ENCODE data around the gene TAOK1. TPM values are rescaled to one million over a fixed set of nuclear protein-coding genes. Genes with fewer than 3 reads are reported as not detected.
A peak's percentile ranks its signal among the peaks of the same experiment; 100 is the strongest.

TAOK1 gene
- total and polyA plus RNA-seq, 2 experiments from 2014 or later = 5.8 to 43.1 TPM

DNA sequence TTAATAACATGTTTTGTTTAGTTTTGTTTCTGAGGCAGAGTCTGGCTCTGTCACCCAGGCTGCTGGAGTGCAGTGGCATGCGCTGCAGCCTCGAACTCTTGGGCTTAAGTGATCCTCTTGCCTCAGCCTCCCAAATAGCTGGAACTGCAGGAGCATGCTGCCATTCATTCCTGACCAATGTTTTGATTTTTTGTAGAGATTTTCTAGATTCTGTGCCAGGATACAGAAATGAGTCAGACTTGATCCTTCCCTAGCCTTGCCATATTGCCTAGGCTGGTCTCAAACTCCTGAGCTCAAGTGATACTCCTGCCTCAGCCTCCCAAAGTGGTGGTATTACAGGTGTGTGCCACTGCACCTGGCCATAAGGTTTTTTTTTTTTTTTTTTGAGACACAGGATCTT, 17.7 kb downstream of the TAOK1 start:
- H3K36me3 ChIP-seq = peaks cover 3% of the 10 kb centered on the region
- DNase-seq (ENCODE audit: low read depth in 1 of 2, low spot score in 1 of 2) = no peak
- no peak for TF ChIP-seq CTCF (IDR thresholded peaks at IDR 0.05; ENCODE audit: low read depth, low read length)
- H3K9me3 ChIP-seq (ENCODE audit: low read depth) = no peaks in the 10 kb centered on the region
- no peaks in the 10 kb centered on the region for H3K27me3 ChIP-seq
- H3K4me3 ChIP-seq = no peak overlapping the region
- H3K4me1 ChIP-seq (ENCODE audit: low read depth) = no peaks in the 10 kb centered on the region
- H3K27ac ChIP-seq = no peak overlapping the region

- H3K27me3 ChIP-seq = no peaks in the 10 kb centered on the region
- DNase-seq (ENCODE audit: low read depth in 1 of 2, low spot score in 1 of 2) = no peak
- H3K4me1 ChIP-seq (ENCODE audit: low read depth) = no peaks in the 10 kb centered on the region
- TF ChIP-seq CTCF (IDR thresholded peaks at IDR 0.05; ENCODE audit: low read depth, low read length) = no peak
- no peaks in the 10 kb centered on the region for H3K36me3 ChIP-seq
- H3K27ac ChIP-seq = no peak overlapping the region
- no peak overlapping the region for H3K4me3 ChIP-seq
- no peaks in the 10 kb centered on the region for H3K9me3 ChIP-seq (ENCODE audit: low read depth)
These were observed 19.8 kb downstream of the TAOK1 start for GRCh38 chr17:29409963-29410362.

GRCh38 chr17:29412780-29413565, 22.8 kb downstream of the TAOK1 start:
- Histone ChIP-seq H3K27me3 (no peaks in the 10 kb centered on the region), H3K27ac (peak overlapping the region; percentile 60), H3K9me3 (ENCODE audit: low read depth) (no peaks in the 10 kb centered on the region), H3K36me3 (no peaks in the 10 kb centered on the region), H3K4me3 (no peak overlapping the region), H3K4me1 (ENCODE audit: low read depth) (no peaks in the 10 kb centered on the region)
- no peak for TF ChIP-seq CTCF (IDR thresholded peaks at IDR 0.05; ENCODE audit: low read depth, low read length)
- peak in 1 of 2 donors; percentile 51 for DNase-seq (ENCODE audit: low read depth in 1 of 2, low spot score in 1 of 2)

- TF ChIP-seq CTCF (IDR thresholded peaks at IDR 0.05; ENCODE audit: low read depth, low read length) = no peak
- Histone ChIP-seq H3K4me1 (ENCODE audit: low read depth) (no peaks in the 10 kb centered on the region), H3K9me3 (ENCODE audit: low read depth) (no peaks in the 10 kb centered on the region), H3K4me3 (no peak overlapping the region), H3K27ac (no peak overlapping the region), H3K36me3 (no peaks in the 10 kb centered on the region), H3K27me3 (no peaks in the 10 kb centered on the region)
- DNase-seq (ENCODE audit: low read depth in 1 of 2, low spot score in 1 of 2) = no peak
These were observed 30.0 kb downstream of the TAOK1 start for GRCh38 chr17:29420128-29420527.

- no peak for TF ChIP-seq CTCF (IDR thresholded peaks at IDR 0.05; ENCODE audit: low read depth, low read length)
- no peak for DNase-seq (ENCODE audit: low read depth in 1 of 2, low spot score in 1 of 2)
- H3K4me1 ChIP-seq (ENCODE audit: low read depth) = no peaks in the 10 kb centered on the region
- H3K27me3 ChIP-seq = no peaks in the 10 kb centered on the region
- no peak overlapping the region for H3K4me3 ChIP-seq
- H3K36me3 ChIP-seq = no peaks in the 10 kb centered on the region
- no peak overlapping the region for H3K27ac ChIP-seq
- H3K9me3 ChIP-seq (ENCODE audit: low read depth) = no peaks in the 10 kb centered on the region
These were observed 40.1 kb downstream of the TAOK1 start for GRCh38 chr17:29430275-29430674.

Data from cardiac muscle cell (in vitro differentiated cells and primary cell).